ENCODE measurements around the gene OR4F15. TPM values are rescaled to one million over a fixed set of nuclear protein-coding genes. Genes with fewer than 3 reads are reported as not detected.

OR4F15 gene
- total RNA-seq (2021; fragmentation: NEBNext Ultra II Directional; extraction: Animal tissue kit (Norgen Biotek cat#: 25700)) (not detected in 2 replicates), polyA plus RNA-seq (2011; rRNA removed) (not detected in 2 replicates), polyA minus RNA-seq (2011; rRNA and poly(A)+ RNA removed) (not detected in 2 replicates)
- not detected for polyA plus RNA-seq (2011; cell fraction: cytosol; rRNA removed)
- not detected for polyA plus RNA-seq (2011; cell fraction: nucleus; rRNA removed)
- polyA plus RNA-seq (2012, experiment 1 of 2) = not detected in 4 replicates
- polyA plus RNA-seq (2012, experiment 2 of 2) = not detected
- not detected for polyA plus RNA-seq (2013, experiment 1 of 2)
- not detected for polyA plus RNA-seq (2013, experiment 2 of 2)
- polyA minus RNA-seq (2011; cell fraction: cytosol; rRNA and poly(A)+ RNA removed) = not detected
- not detected for polyA minus RNA-seq (2011; cell fraction: nucleus; rRNA and poly(A)+ RNA removed)
- long read RNA-seq, experiment 1 = 0 reads
- long read RNA-seq, experiment 2 = 0 reads

GRCh38 chr15:101811902-101812301 is at the start of gene OR4F15:
Gene OR4F15, plus strand, starts transcription at chr15:101812202. Its CDS starts 5,985 bp downstream, at chr15:101818187.
- no peak within 1 kb of the TSS for H3K27ac ChIP-seq (ENCODE audit: low read depth, low read length)
- no peak within 1 kb of the TSS for H3K23ac ChIP-seq (ENCODE audit: insufficient read length)
- no peak within 1 kb of the TSS for H3K4me2 ChIP-seq (ENCODE audit: insufficient read depth in 1 of 2, low read depth in 2 of 2, low read length in 2 of 2)
- H3K14ac ChIP-seq (ENCODE audit: insufficient read length) = no peak within 1 kb of the TSS
- no peak within 1 kb of the TSS for H3K56ac ChIP-seq (replicated peaks; ENCODE audit: insufficient read length, low read depth, low read length)
- H3K79me2 ChIP-seq (ENCODE audit: control insufficient read depth in 1 of 2, insufficient read depth in 2 of 2, low read length in 2 of 2) = no peaks in the 10 kb centered on the region
- no peak within 1 kb of the TSS for H2BK15ac ChIP-seq (ENCODE audit: low read length)
- H2BK12ac ChIP-seq (ENCODE audit: low read depth, low read length) = no peak within 1 kb of the TSS
- H4K5ac ChIP-seq (ENCODE audit: insufficient read length, low read depth, low read length) = no peak within 1 kb of the TSS
- H4K20me1 ChIP-seq (replicated peaks in 1 of 2; ENCODE audit: control insufficient read depth in 1 of 2, insufficient read depth in 2 of 2, low read length in 2 of 2) = no peaks in the 10 kb centered on the region
- no peak within 1 kb of the TSS for H3K9ac ChIP-seq (replicated peaks in 1 of 4; ENCODE audit: extremely low read depth in 1 of 4, low read depth in 3 of 4, low read length in 3 of 4)
- H3K18ac ChIP-seq (ENCODE audit: extremely low read depth, low read length) = no peak within 1 kb of the TSS
- no peak within 1 kb of the TSS for H2BK120ac ChIP-seq (replicated peaks; ENCODE audit: low read depth, low read length)
- H2AK5ac ChIP-seq (ENCODE audit: low read depth, low read length) = no peak within 1 kb of the TSS
- H3K4ac ChIP-seq (replicated peaks; ENCODE audit: insufficient read length, low read depth, low read length) = no peak within 1 kb of the TSS
- no peak within 1 kb of the TSS for H4K91ac ChIP-seq (replicated peaks; ENCODE audit: insufficient read length, low read length)
- no peaks in the 10 kb centered on the region for H3K27me3 ChIP-seq (replicated peaks in 1 of 4; ENCODE audit: control insufficient read depth in 3 of 4, extremely low read depth in 1 of 4, insufficient read depth in 3 of 4, low read length in 3 of 4)
- H3K79me1 ChIP-seq (ENCODE audit: low read depth, low read length) = no peaks in the 10 kb centered on the region
- no peak within 1 kb of the TSS for H2AFZ ChIP-seq (ENCODE audit: low read length)
- POLR2A ChIA-PET (ENCODE audit: partially characterized antibody) = no interaction called here
- CTCF ChIA-PET (ENCODE audit: partially characterized antibody) = no interaction called here
- DNase-seq (ENCODE audit: low read depth in 1 of 2, low spot score in 2 of 2) (no peak), FAIRE-seq (no peak)
- no peaks in the 10 kb centered on the region for H3K23me2 ChIP-seq (ENCODE audit: low read depth, low read length)
- no peak within 1 kb of the TSS for H4K8ac ChIP-seq (ENCODE audit: extremely low read depth, insufficient read depth, low read length)
- H2BK5ac ChIP-seq (ENCODE audit: low read depth, low read length) = no peak within 1 kb of the TSS
- no peaks in the 10 kb centered on the region for H3K4me1 ChIP-seq (replicated peaks in 1 of 4; ENCODE audit: control insufficient read depth in 3 of 4, insufficient read depth in 4 of 4, low read length in 3 of 4)
- no peak within 1 kb of the TSS for H3K4me3 ChIP-seq (ENCODE audit: extremely low read depth in 1 of 4, insufficient read depth in 2 of 4, low read depth in 3 of 4, low read length in 4 of 4)
- H3K36me3 ChIP-seq (ENCODE audit: control insufficient read depth in 2 of 4, insufficient read depth in 4 of 4, low read length in 3 of 4) = no peaks in the 10 kb centered on the region
- no peak within 1 kb of the TSS for H2BK20ac ChIP-seq (ENCODE audit: low read length)
- peaks cover 0 to 10% of the 10 kb centered on the region in 2 experiments; a peak in 1 of 4 replicates for H3K9me3 ChIP-seq (ENCODE audit: insufficient read depth in 2 of 2, low read depth in 1 of 2, low read length in 1 of 2)
- no peak for TF ChIP-seq SP2 (IDR thresholded peaks at IDR 0.05; ENCODE audit: low read length)
- TF ChIP-seq MAFK (IDR thresholded peaks at IDR 0.05; ENCODE audit: low read depth, low read length) = no peak
- TF ChIP-seq RAD21 (IDR thresholded peaks at IDR 0.05 in 1 of 2, conservative IDR thresholded peaks at IDR 0.05 in 1 of 2; ENCODE audit: low read depth in 2 of 2, low read length in 2 of 2) = no peak
- no peak for TF ChIP-seq POLR2AphosphoS5 (IDR thresholded peaks at IDR 0.05; ENCODE audit: low read depth, low read length)
- TF ChIP-seq KDM5A (IDR thresholded peaks at IDR 0.05; ENCODE audit: low read length) = no peak
- TF ChIP-seq RNF2 (IDR thresholded peaks at IDR 0.05; ENCODE audit: borderline replicate concordance, low read depth, low read length, missing control alignments, poor library complexity, severe bottlenecking) = no peak
- no peak for TF ChIP-seq RBBP5 (IDR thresholded peaks at IDR 0.05; ENCODE audit: borderline replicate concordance, low read depth, low read length)
- no peak for TF ChIP-seq TCF12 (IDR thresholded peaks at IDR 0.05; ENCODE audit: low read depth, low read length)
- no peak for TF ChIP-seq CBX5 (IDR thresholded peaks at IDR 0.05; ENCODE audit: low read depth, low read length)
- TF ChIP-seq ATF3 (IDR thresholded peaks at IDR 0.05; ENCODE audit: insufficient read depth, low read depth, low read length) = no peak
- TF ChIP-seq PHF8 (conservative IDR thresholded peaks at IDR 0.05; ENCODE audit: low read depth, low read length) = no peak
- no peak for TF ChIP-seq RFX5 (IDR thresholded peaks at IDR 0.05; ENCODE audit: borderline replicate concordance, low read depth, low read length)
